B cell (primary cell): ENCODE measurements around the gene HPF1. TPM values are rescaled to one million over a fixed set of nuclear protein-coding genes. Genes with fewer than 3 reads are reported as not detected.

Experiments used
- ATAC-seq: fragments of 200-7000 bp; cut with Tn5 transposase; one replicate; pipeline ENCODE4 v1.10.0; 2021; ENCODE audit warnings: low read depth, mild to moderate bottlenecking, moderate number of reproducible peaks, moderate library complexity
- CTCF ChIA-PET: fragments of 350-600 bp; sonication (Branson Sonifier 250); formaldehyde crosslinking; loops from one replicate; lab custom pipeline; 2021; ENCODE audit warnings: antibody characterized with exemption, inconsistent platforms; lab: Charles Lee
- POLR2A ChIA-PET: fragments of 350-600 bp; sonication (Branson Sonifier 250); formaldehyde crosslinking; loops from one replicate; lab custom pipeline; 2021; ENCODE audit warnings: antibody characterized with exemption; lab: Charles Lee
- DNase-seq: peaks from one replicate; pipeline ENCODE4 v3.0.0; 2013
- H2AFZ ChIP-seq: 2 replicates; pipeline ENCODE4 v1.6.1; 2012; ENCODE audit warnings: mild to moderate bottlenecking, low read depth, low read length; ENCODE audit not compliant: insufficient read depth, poor library complexity, severe bottlenecking
- H3K27ac ChIP-seq, 2 donors: 1 replicate in 1 of 2; 2 replicates in 1 of 2; pipeline ENCODE4 v1.5.1; 2012 to 2013; ENCODE audit warnings: low read length in 2 of 2, mild to moderate bottlenecking in 2 of 2, moderate library complexity in 1 of 2
- H3K27me3 ChIP-seq, 4 experiments: fragments of 200-600 bp in 1 of 4; sonication (generic) in 1 of 4; replicated peaks in 1 of 4; 1 replicate in 2 of 4; 2 replicates in 2 of 4; pipeline versions ENCODE4 v1.6.1 to v1.7.0; 2013 to 2016; ENCODE audit warnings: low read length in 3 of 4, mild to moderate bottlenecking in 2 of 4, mixed read lengths in 1 of 4, moderate library complexity in 1 of 4; ENCODE audit not compliant: insufficient read depth in 4 of 4, control insufficient read depth in 3 of 4; ENCODE audit errors: control extremely low read depth in 1 of 4
- H3K36me3 ChIP-seq, 2 experiments: replicated peaks in 1 of 2; 1 replicate in 1 of 2; 2 replicates in 1 of 2; pipeline versions ENCODE4 v1.6.1 to v1.7.1; 2013; ENCODE audit warnings: low read length in 1 of 2; ENCODE audit not compliant: insufficient read depth in 2 of 2, control insufficient read depth in 1 of 2; ENCODE audit errors: control extremely low read depth in 1 of 2, extremely low read depth in 1 of 2
- H3K4me1 ChIP-seq, 2 donors: fragments of 200-600 bp in 1 of 2; sonication (generic) in 1 of 2; 1 replicate in 1 of 2; 2 replicates in 1 of 2; pipeline versions ENCODE4 v1.5.1 to v1.6.1; 2013 to 2017; ENCODE audit warnings: low read length in 2 of 2; ENCODE audit not compliant: control insufficient read depth in 2 of 2, insufficient read depth in 2 of 2
- H3K4me2 ChIP-seq: replicated peaks from 2 replicates; pipeline ENCODE3; 2012; ENCODE audit warnings: mild to moderate bottlenecking, low read depth, low read length; ENCODE audit not compliant: poor library complexity, severe bottlenecking
- H3K4me3 ChIP-seq, 5 experiments: fragments of 200-600 bp in 1 of 5; sonication (generic) in 1 of 5; 1 replicate in 3 of 5; 2 replicates in 2 of 5; pipeline versions ENCODE4 v1.5.1 to v1.7.0; 2011 to 2016; ENCODE audit warnings: low read length in 4 of 5, mild to moderate bottlenecking in 4 of 5, low read depth in 2 of 5, control low read depth in 1 of 5, moderate library complexity in 1 of 5; ENCODE audit not compliant: insufficient read depth in 1 of 5; ENCODE audit errors: control extremely low read depth in 1 of 5, extremely low read depth in 1 of 5
- H3K79me2 ChIP-seq: fragments of 200-600 bp; sonication (generic); one replicate; pipeline ENCODE4 v1.6.0; 2016; ENCODE audit warnings: low read length; ENCODE audit not compliant: control insufficient read depth, insufficient read depth
- H3K9ac ChIP-seq: fragments of 200-600 bp; sonication (generic); 2 replicates; pipeline ENCODE4 v1.6.1; 2017; ENCODE audit warnings: mild to moderate bottlenecking, low read length, moderate library complexity
- H3K9me3 ChIP-seq, 3 donors: one replicate each; pipeline versions ENCODE4 v1.6.1 to v1.7.1; 2013; ENCODE audit warnings: low read length in 2 of 3; ENCODE audit not compliant: control insufficient read depth in 2 of 3, insufficient read depth in 1 of 3; ENCODE audit errors: control extremely low read depth in 1 of 3
- H4K20me1 ChIP-seq: 2 replicates; pipeline ENCODE4 v1.6.0; 2012; ENCODE audit warnings: mild to moderate bottlenecking, low read length; ENCODE audit not compliant: insufficient read depth, control insufficient read depth, poor library complexity, severe bottlenecking
- H3K27ac Mint-ChIP-seq: one replicate; pipeline ENCODE4 v1.8.0; 2021; ENCODE audit warnings: mixed read lengths
- H3K27me3 Mint-ChIP-seq: one replicate; pipeline ENCODE4 v1.8.0; 2021; ENCODE audit warnings: mixed read lengths
- H3K4me1 Mint-ChIP-seq: one replicate; pipeline ENCODE4 v1.8.0; 2021; ENCODE audit warnings: mixed read lengths
- H3K4me3 Mint-ChIP-seq: one replicate; pipeline ENCODE4 v1.8.0; 2021; ENCODE audit warnings: mixed read lengths
- H3K9me3 Mint-ChIP-seq: one replicate; pipeline ENCODE4 v1.8.0; 2022; ENCODE audit warnings: mixed read lengths; ENCODE audit not compliant: insufficient read depth
- CTCF ChIP-seq: fragments of 200-600 bp; IDR thresholded peaks from one replicate; pipeline ENCODE4 v1.8.0; 2022; ENCODE audit warnings: antibody characterized with exemption, mild to moderate bottlenecking
- EZH2 ChIP-seq: IDR thresholded peaks from 2 replicates; pipeline ENCODE4 v1.6.1; 2012; ENCODE audit warnings: borderline replicate concordance, low read depth, mild to moderate bottlenecking, moderate library complexity, low read length; ENCODE audit not compliant: insufficient read depth, poor library complexity, severe bottlenecking
- WGBS: methylation state at CpG from one replicate; pipeline ENCODE4 v1.1.5; 2013; ENCODE audit warnings: missing lambda C conversion rate; ENCODE audit not compliant: insufficient coverage; 5-methylcytosine and 5-hydroxymethylcytosine counted together
- intact Hi-C: fragments of 100-400 bp; cut with micrococcal nuclease; formaldehyde crosslinking; loops from one replicate; pipeline ENCODE4 v1.10.0; 2022
- polyA plus RNA-seq: library from polyadenylated mRNA; depleted of rRNA; stranded (reverse); fragments of >200 nt; gene quantifications from 2 replicates; pipeline ENCODE4 v1.2.3, GENCODE V29; 2012
- total RNA-seq, 2 donors: library from RNA; stranded (reverse); fragments of 120-200 nt in 1 of 2; gene quantifications; 1 replicate in 1 of 2; 2 replicates in 1 of 2; pipeline versions ENCODE4 v1.2.3 to v1.2.4, GENCODE V29; 2013 to 2022

The HPF1 gene
- total and polyA plus RNA-seq, 2 donors (not counting 1 experiment from before 2014, with no cell fraction given): 8.7 to 15.2 TPM

DNA sequence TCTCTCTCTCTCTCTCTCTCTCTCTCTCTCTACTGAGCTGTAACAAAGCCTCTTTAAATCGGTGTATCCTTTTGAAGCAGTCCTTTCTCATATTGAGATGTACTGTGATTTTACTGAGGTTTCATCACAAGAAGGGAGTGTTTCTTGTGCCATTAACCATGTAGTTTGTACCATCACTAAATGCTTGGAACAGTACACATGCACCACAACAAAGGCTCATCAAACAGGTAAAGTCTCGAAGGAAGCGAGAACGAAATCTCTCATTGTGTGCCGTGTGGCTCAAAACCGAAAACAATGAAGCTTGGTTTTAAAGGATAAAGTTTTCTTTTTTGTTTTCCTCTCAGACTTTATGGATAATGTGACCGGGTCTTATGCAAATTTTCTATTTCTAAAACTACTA is 37.2 kb downstream of the HPF1 start:
- Histone ChIP-seq H3K79me2 (no peaks in the 10 kb centered on the region), H3K9ac (no peak overlapping the region), H3K4me3 (no peak overlapping the region), H2AFZ (no peak overlapping the region), H3K4me1 (no peaks in the 10 kb centered on the region), H3K9me3 (no peaks in the 10 kb centered on the region), H3K4me2 (no peak overlapping the region), H3K27me3 (no peaks in the 10 kb centered on the region), H3K36me3 (peaks cover 11% of the 10 kb centered on the region in 2 experiments), H4K20me1 (no peaks in the 10 kb centered on the region), H3K27ac (no peak overlapping the region)
- Mint-ChIP-seq H3K9me3 (no peaks in the 10 kb centered on the region), H3K4me3 (no peak overlapping the region), H3K4me1 (no peaks in the 10 kb centered on the region), H3K27me3 (no peaks in the 10 kb centered on the region), H3K27ac (no peak overlapping the region)
- ChIA-PET POLR2A (no interaction called here), CTCF (no interaction called here)
- no CpG with 5 or more reads among the region's 7 CpGs for WGBS
- TF ChIP-seq CTCF (no peak), EZH2 (no peak)
- ATAC-seq (no peak), DNase-seq (no peak)
- intact Hi-C loops: no loop called here

DNA sequence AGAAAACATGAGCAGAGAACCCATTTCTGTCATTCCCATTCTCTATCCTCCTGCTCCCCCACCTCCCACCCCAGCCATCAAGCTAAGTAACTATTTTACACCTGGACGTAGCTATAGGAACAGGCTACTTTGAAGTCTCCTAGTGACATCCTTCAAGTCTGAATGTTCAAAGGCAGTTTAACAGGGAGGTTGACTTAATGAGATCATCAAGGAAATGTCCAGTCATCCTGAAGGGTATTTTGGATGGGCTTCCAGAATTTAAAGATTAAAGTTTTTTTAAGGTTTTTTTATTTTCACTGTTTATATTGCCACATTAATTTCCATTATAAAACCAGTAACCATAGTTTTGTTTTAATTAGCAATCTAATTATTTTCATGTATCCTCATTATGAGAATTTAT is 41.1 kb downstream of the HPF1 start:
- ChIA-PET CTCF (no interaction called here), POLR2A (no interaction called here)
- no peak overlapping the region for H3K27ac ChIP-seq
- TF ChIP-seq EZH2 (no peak), CTCF (no peak)
- DNase-seq: no peak
- H3K9me3 ChIP-seq: no peaks in the 10 kb centered on the region
- H3K4me1 ChIP-seq: no peaks in the 10 kb centered on the region
- no peaks in the 10 kb centered on the region for H3K27me3 ChIP-seq
- no peak overlapping the region for H3K4me2 ChIP-seq
- no CpG with 5 or more reads among the region's 1 CpG for WGBS
- no peak overlapping the region for H3K4me3 ChIP-seq
- H2AFZ ChIP-seq: no peak overlapping the region
- Mint-ChIP-seq H3K27me3 (no peaks in the 10 kb centered on the region), H3K4me1 (no peaks in the 10 kb centered on the region), H3K9me3 (no peaks in the 10 kb centered on the region), H3K27ac (no peak overlapping the region), H3K4me3 (no peak overlapping the region)
- no peak overlapping the region for H3K9ac ChIP-seq
- intact Hi-C loops: no loop called here
- H3K79me2 ChIP-seq: no peaks in the 10 kb centered on the region
- peaks cover 17 to 26% of the 10 kb centered on the region in 2 experiments for H3K36me3 ChIP-seq
- ATAC-seq: no peak
- H4K20me1 ChIP-seq: no peaks in the 10 kb centered on the region
